Measurements from ENCODE around the gene VPS11. TPM values are rescaled to one million over a fixed set of nuclear protein-coding genes. Genes with fewer than 3 reads are reported as not detected.

VPS11 gene
- polyA plus RNA-seq, 1 donor from 2014 or later: 24.8 TPM

GRCh38 chr11:119118227-119118626, 50.6 kb downstream of the VPS11 start:
- TF ChIP-seq CTCF (IDR thresholded peaks at IDR 0.05; ENCODE audit: poor library complexity, severe bottlenecking) (no peak), TAF1 (IDR thresholded peaks at IDR 0.05; ENCODE audit: low read depth) (no peak), POLR2AphosphoS5 (IDR thresholded peaks at IDR 0.05) (no peak), REST (IDR thresholded peaks at IDR 0.05; ENCODE audit: borderline replicate concordance) (no peak), MXI1 (conservative IDR thresholded peaks at IDR 0.05; ENCODE audit: poor library complexity, severe bottlenecking) (no peak), RAD21 (conservative IDR thresholded peaks at IDR 0.05) (no peak), EZH2 (IDR thresholded peaks at IDR 0.05; ENCODE audit: borderline replicate concordance, insufficient read depth, low read length, poor library complexity, severe bottlenecking) (no peak), SMC3 (conservative IDR thresholded peaks at IDR 0.05; ENCODE audit: poor library complexity) (no peak), EP300 (conservative IDR thresholded peaks at IDR 0.05; ENCODE audit: poor library complexity, severe bottlenecking) (no peak)
- H3K9ac ChIP-seq (ENCODE audit: low read length): no peak overlapping the region
- H3K27ac ChIP-seq (ENCODE audit: low read length): no peak overlapping the region
- peaks cover 15% of the 10 kb centered on the region for H3K79me2 ChIP-seq (replicated peaks; ENCODE audit: insufficient read depth, low read length)
- no peaks in the 10 kb centered on the region for H3K36me3 ChIP-seq (ENCODE audit: insufficient read depth, low read length)
- no peaks in the 10 kb centered on the region for H4K20me1 ChIP-seq (ENCODE audit: insufficient read depth)
- H3K4me2 ChIP-seq (ENCODE audit: low read length): no peak overlapping the region
- no peaks in the 10 kb centered on the region for H3K9me2 ChIP-seq (ENCODE audit: insufficient read depth, low read length)
- H3K9me3 ChIP-seq (ENCODE audit: low read length): no peaks in the 10 kb centered on the region
- H2AFZ ChIP-seq (ENCODE audit: low read depth, low read length): no peak overlapping the region
- H3K4me3 ChIP-seq (ENCODE audit: low read length): no peak overlapping the region
- no peaks in the 10 kb centered on the region for H3F3A ChIP-seq (ENCODE audit: insufficient read depth, low read length, poor library complexity, severe bottlenecking)
- H3K27me3 ChIP-seq (ENCODE audit: insufficient read depth, low read depth, low read length): no peaks in the 10 kb centered on the region

GRCh38 chr11:119118946-119119345, 51.3 kb downstream of the VPS11 start:
- H3K4me3 ChIP-seq (ENCODE audit: low read length): no peak overlapping the region
- H3K36me3 ChIP-seq (ENCODE audit: insufficient read depth, low read length): no peaks in the 10 kb centered on the region
- no peaks in the 10 kb centered on the region for H3F3A ChIP-seq (ENCODE audit: insufficient read depth, low read length, poor library complexity, severe bottlenecking)
- H3K79me2 ChIP-seq (replicated peaks; ENCODE audit: insufficient read depth, low read length): peaks cover 17% of the 10 kb centered on the region
- no peak overlapping the region for H2AFZ ChIP-seq (ENCODE audit: low read depth, low read length)
- H3K9me3 ChIP-seq (ENCODE audit: low read length): no peaks in the 10 kb centered on the region
- TF ChIP-seq RAD21 (conservative IDR thresholded peaks at IDR 0.05) (no peak), REST (IDR thresholded peaks at IDR 0.05; ENCODE audit: borderline replicate concordance) (no peak)
- H3K9me2 ChIP-seq (ENCODE audit: insufficient read depth, low read length): no peaks in the 10 kb centered on the region
- H3K27ac ChIP-seq (ENCODE audit: low read length): no peak overlapping the region
- no peaks in the 10 kb centered on the region for H4K20me1 ChIP-seq (ENCODE audit: insufficient read depth)
- no peak overlapping the region for H3K9ac ChIP-seq (ENCODE audit: low read length)
- H3K4me2 ChIP-seq (ENCODE audit: low read length): no peak overlapping the region
- H3K27me3 ChIP-seq (ENCODE audit: insufficient read depth, low read depth, low read length): no peaks in the 10 kb centered on the region

Data from neural cell (in vitro differentiated cells).